Activated B cell treated with CpG ODN at 0.5 μM for 24 hours (primary cell): ENCODE measurements around the gene MTG2. TPM values are rescaled to one million over a fixed set of nuclear protein-coding genes. Genes with fewer than 3 reads are reported as not detected.

Experiments
- ATAC-seq: fragments of 200-7000 bp; cut with Tn5 transposase; one replicate; pipeline ENCODE4 v1.10.0; 2021; ENCODE audit warnings: low read depth, mild to moderate bottlenecking, moderate library complexity
- CTCF ChIA-PET: fragments of 350-600 bp; sonication (Branson Sonifier 250); formaldehyde crosslinking; loops from one replicate; lab custom pipeline; 2021; ENCODE audit warnings: antibody characterized with exemption; lab: Charles Lee
- POLR2A ChIA-PET: fragments of 350-600 bp; sonication (Branson Sonifier 250); formaldehyde crosslinking; loops from one replicate; lab custom pipeline; 2021; ENCODE audit warnings: antibody characterized with exemption; lab: Charles Lee
- DNase-seq: peaks from one replicate; pipeline ENCODE4 v3.0.0; 2022
- H3K27ac Mint-ChIP-seq: one replicate; pipeline ENCODE4 v1.8.0; 2020; ENCODE audit warnings: mixed read lengths
- H3K27me3 Mint-ChIP-seq: one replicate; pipeline ENCODE4 v1.8.0; 2021; ENCODE audit warnings: mixed read lengths
- H3K36me3 Mint-ChIP-seq: one replicate; pipeline ENCODE4 v1.8.0; 2021; ENCODE audit warnings: low read depth, mixed read lengths
- H3K4me1 Mint-ChIP-seq: one replicate; pipeline ENCODE4 v1.8.0; 2021; ENCODE audit warnings: mixed read lengths
- H3K4me3 Mint-ChIP-seq: one replicate; pipeline ENCODE4 v1.8.0; 2020; ENCODE audit warnings: mild to moderate bottlenecking, mixed read lengths
- H3K9me3 Mint-ChIP-seq: one replicate; pipeline ENCODE4 v1.8.0; 2020; ENCODE audit warnings: mixed read lengths
- intact Hi-C: fragments of 100-400 bp; cut with micrococcal nuclease; formaldehyde crosslinking; loops from one replicate; pipeline ENCODE4 v1.15.1; 2024
- total RNA-seq: library from RNA; stranded (reverse); gene quantifications from 2 replicates; pipeline ENCODE4 v1.2.3, GENCODE V29; 2022
- TF ChIP-seq, protein P1 (sequence below): fragments of 200-600 bp; IDR thresholded peaks from one replicate; pipeline ENCODE4 v1.8.0; 2022; ENCODE audit warnings: antibody characterized with exemption, mild to moderate bottlenecking

The MTG2 gene
- total RNA-seq, 1 donor from 2014 or later, result 46.8 TPM

GRCh38 chr20:62208061-62208794 lies 25.4 kb downstream of the MTG2 start:
- Mint-ChIP-seq H3K9me3 (no peaks in the 10 kb centered on the region), H3K4me1 (peaks cover 5% of the 10 kb centered on the region), H3K27me3 (peaks cover 6% of the 10 kb centered on the region), H3K27ac (no peak overlapping the region), H3K36me3 (peaks cover 4% of the 10 kb centered on the region), H3K4me3 (no peak overlapping the region)
- POLR2A ChIA-PET, result no interaction called here
- intact Hi-C loops, result no loop called here
- ATAC-seq (no peak), DNase-seq (no peak)
- CTCF ChIA-PET, result no interaction called here
- TF ChIP-seq, protein P1, sequence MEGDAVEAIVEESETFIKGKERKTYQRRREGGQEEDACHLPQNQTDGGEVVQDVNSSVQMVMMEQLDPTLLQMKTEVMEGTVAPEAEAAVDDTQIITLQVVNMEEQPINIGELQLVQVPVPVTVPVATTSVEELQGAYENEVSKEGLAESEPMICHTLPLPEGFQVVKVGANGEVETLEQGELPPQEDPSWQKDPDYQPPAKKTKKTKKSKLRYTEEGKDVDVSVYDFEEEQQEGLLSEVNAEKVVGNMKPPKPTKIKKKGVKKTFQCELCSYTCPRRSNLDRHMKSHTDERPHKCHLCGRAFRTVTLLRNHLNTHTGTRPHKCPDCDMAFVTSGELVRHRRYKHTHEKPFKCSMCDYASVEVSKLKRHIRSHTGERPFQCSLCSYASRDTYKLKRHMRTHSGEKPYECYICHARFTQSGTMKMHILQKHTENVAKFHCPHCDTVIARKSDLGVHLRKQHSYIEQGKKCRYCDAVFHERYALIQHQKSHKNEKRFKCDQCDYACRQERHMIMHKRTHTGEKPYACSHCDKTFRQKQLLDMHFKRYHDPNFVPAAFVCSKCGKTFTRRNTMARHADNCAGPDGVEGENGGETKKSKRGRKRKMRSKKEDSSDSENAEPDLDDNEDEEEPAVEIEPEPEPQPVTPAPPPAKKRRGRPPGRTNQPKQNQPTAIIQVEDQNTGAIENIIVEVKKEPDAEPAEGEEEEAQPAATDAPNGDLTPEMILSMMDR, result no peak

- POLR2A ChIA-PET, result no interaction called here
- CTCF ChIA-PET, result no interaction called here
- H3K27me3 Mint-ChIP-seq, result peaks cover 9% of the 10 kb centered on the region
- no peak for DNase-seq
- no peak overlapping the region for H3K27ac Mint-ChIP-seq
- no peaks in the 10 kb centered on the region for H3K4me1 Mint-ChIP-seq
- ATAC-seq, result no peak
- no peak overlapping the region for H3K4me3 Mint-ChIP-seq
- intact Hi-C loops, result no loop called here
- TF ChIP-seq, protein P1, result no peak
- H3K9me3 Mint-ChIP-seq, result no peaks in the 10 kb centered on the region
- H3K36me3 Mint-ChIP-seq, result no peaks in the 10 kb centered on the region
These were observed 26.2 kb downstream of the MTG2 start for GRCh38 chr20:62208795-62209755.

DNA sequence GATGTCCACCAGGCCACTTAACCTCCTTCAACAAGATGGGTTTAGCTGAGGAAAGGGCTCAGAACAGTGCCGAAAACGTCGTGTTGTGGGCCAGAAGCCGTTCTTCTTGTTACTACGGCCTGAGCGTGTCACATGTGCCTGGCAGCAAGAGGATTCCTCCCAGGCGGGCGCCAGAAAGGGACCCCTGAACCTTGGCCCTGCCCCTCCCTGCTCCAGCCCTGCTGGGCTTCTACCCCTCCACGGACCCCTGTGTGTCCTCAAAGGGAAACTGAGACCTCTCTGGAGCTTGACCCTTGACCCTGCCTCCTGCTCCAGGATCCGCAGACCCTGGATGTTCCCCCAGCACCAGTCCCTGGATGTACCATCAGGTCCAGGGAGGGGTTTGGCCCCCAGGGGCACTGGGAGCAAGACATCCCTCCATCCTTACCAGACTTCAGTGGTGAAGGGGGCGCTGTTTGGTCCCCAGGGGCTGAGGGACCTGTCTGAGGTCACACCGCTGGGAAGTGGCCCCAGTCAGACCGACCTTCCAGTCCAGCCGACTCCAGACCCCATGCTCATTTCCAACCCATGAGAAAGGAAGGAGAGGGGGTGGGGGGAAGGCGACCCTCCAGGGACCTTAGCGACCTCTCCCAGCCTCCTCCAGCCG lies 27.1 kb downstream of the MTG2 start:
- CTCF ChIA-PET, result no interaction called here
- peaks cover 14% of the 10 kb centered on the region for H3K27me3 Mint-ChIP-seq
- no peak overlapping the region for H3K27ac Mint-ChIP-seq
- no peak overlapping the region for H3K4me3 Mint-ChIP-seq
- H3K4me1 Mint-ChIP-seq, result no peaks in the 10 kb centered on the region
- no peak for DNase-seq
- POLR2A ChIA-PET, result no interaction called here
- TF ChIP-seq, protein P1, result no peak
- no peak for ATAC-seq
- no peaks in the 10 kb centered on the region for H3K9me3 Mint-ChIP-seq
- intact Hi-C loops, result no loop called here
- H3K36me3 Mint-ChIP-seq, result no peaks in the 10 kb centered on the region

DNA sequence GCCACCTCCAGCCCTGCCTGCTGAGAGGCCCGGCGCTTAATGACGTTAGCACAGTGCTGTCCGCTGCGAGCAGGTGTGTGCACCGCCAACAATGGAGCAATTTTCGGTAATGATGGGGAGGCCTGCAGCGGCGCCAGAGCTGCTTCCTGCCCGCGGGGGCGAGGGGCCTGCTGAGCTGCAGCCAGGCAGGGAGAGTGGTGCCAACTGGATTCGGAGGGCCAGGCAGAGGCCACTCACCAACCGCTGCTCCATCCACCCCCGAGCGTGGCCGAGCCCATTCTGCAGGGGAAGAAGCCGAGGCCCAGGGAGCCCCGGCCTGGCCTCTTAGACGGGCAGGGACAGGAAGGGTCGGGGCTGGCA lies 27.6 kb downstream of the MTG2 start:
- peaks cover 14% of the 10 kb centered on the region for H3K27me3 Mint-ChIP-seq
- ChIA-PET CTCF (no interaction called here), POLR2A (no interaction called here)
- no peaks in the 10 kb centered on the region for H3K36me3 Mint-ChIP-seq
- no peak for DNase-seq
- no peaks in the 10 kb centered on the region for H3K9me3 Mint-ChIP-seq
- ATAC-seq, result no peak
- H3K4me3 Mint-ChIP-seq, result no peak overlapping the region
- TF ChIP-seq, protein P1, result no peak
- intact Hi-C loops, result no loop called here
- H3K4me1 Mint-ChIP-seq, result no peaks in the 10 kb centered on the region
- H3K27ac Mint-ChIP-seq, result no peak overlapping the region

DNA sequence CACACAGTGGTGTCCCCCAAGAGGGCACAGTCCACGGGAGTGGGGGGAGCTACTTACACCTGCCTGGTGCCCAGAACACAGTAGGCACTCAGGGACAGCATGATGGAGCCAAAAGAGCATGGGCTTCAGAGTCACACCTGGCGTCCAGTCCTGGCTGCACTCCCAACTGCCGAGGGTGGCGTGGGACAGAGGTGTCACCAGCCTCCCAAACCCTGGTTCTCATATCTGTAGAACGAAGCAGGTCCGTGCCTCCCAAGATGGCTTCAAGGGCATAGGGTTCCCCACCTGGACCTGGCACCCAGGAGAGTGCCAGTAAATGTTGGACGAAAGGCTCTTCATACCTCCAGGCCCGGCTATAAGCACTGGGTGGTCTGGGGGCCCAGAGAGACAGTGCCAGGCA lies 28.4 kb downstream of the MTG2 start:
- H3K27me3 Mint-ChIP-seq, result peaks cover 14% of the 10 kb centered on the region
- POLR2A ChIA-PET, result interaction anchor here (0.6 kb wide), 1 partner anchor 27 kb away, joined by 5 read pairs; no protein-coding TSS in a partner anchor

More for the DNA sequence above, 28.4 kb downstream of the MTG2 start:
- Mint-ChIP-seq H3K27ac (no peak overlapping the region), H3K9me3 (no peaks in the 10 kb centered on the region), H3K36me3 (no peaks in the 10 kb centered on the region), H3K4me3 (no peak overlapping the region), H3K4me1 (no peaks in the 10 kb centered on the region)
- CTCF ChIA-PET, result no interaction called here
- TF ChIP-seq, protein P1, result no peak
- ATAC-seq (no peak), DNase-seq (no peak)
- intact Hi-C loops, result no loop called here
